Astrocyte of the cerebellum (primary cell): ENCODE measurements around the gene CCDC57.

Experiments used
- DNase-seq: peaks from one replicate; pipeline ENCODE4 v3.0.0-alpha.2; 2011; ENCODE audit warnings: low read depth
- H3K4me3 ChIP-seq: 2 replicates; pipeline ENCODE4 v1.5.1; 2011; ENCODE audit warnings: mild to moderate bottlenecking, low read depth, low read length, moderate library complexity
- CTCF ChIP-seq: IDR thresholded peaks from 2 replicates; pipeline ENCODE4 v1.5.1; 2012; ENCODE audit warnings: low read length, low read depth, moderate library complexity, mild to moderate bottlenecking; ENCODE audit errors: missing control alignments
- in situ Hi-C: cut with HindIII; loops from 2 replicates; pipeline ENCODE4 v1.10.0; 2017; ENCODE audit warnings: low sequenced_read_pairs

CCDC57 gene

DNA sequence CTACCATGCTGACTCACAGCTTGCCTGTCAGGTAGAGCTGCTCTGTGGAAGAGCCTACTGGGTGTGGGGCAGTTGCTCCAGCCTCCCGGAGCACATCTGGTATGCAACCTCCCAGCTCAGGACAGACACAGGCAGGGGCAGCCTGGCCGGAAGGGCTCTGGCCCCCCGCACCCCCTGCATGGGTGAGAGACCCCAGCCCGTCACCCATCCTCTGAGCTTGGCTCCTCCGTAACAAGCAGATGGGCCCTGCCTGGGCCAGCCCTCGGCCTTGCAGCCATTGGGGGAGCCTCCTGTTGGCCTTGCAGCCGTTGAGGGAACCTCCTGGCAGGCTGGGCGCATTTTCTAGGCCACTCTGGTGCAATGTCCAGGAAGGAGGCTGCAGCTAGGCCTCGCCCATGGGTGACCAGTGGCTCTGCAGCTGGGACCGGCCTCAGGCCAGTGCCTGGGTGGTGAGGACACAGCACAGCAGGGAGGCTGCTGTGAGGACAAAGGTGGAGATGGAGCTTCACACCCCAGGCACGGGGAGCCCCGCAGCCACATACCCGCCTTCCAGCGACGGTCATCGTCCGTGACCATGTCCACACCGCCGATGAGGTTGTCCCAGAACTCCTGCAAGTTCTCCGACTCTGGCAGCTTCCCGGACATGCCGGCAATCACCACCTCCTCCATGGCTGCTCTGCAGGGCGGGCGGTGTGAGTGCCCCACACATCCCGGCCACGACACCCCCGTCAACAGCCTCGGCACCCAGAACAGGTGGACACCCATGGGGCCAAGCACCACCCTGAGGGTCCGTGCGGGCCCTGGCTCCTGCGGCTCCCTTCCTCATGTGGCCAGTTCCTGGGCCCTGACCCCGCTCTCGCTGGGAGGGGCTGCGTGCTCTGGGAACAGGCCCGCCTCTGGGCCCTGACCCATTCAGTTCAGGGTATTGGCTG, 116.6 kb downstream of the CCDC57 start:
- in situ Hi-C loops = no loop called here
- TF ChIP-seq CTCF = no peak
- peak overlapping the region; percentile 61 for H3K4me3 ChIP-seq
- DNase-seq = no peak

DNA sequence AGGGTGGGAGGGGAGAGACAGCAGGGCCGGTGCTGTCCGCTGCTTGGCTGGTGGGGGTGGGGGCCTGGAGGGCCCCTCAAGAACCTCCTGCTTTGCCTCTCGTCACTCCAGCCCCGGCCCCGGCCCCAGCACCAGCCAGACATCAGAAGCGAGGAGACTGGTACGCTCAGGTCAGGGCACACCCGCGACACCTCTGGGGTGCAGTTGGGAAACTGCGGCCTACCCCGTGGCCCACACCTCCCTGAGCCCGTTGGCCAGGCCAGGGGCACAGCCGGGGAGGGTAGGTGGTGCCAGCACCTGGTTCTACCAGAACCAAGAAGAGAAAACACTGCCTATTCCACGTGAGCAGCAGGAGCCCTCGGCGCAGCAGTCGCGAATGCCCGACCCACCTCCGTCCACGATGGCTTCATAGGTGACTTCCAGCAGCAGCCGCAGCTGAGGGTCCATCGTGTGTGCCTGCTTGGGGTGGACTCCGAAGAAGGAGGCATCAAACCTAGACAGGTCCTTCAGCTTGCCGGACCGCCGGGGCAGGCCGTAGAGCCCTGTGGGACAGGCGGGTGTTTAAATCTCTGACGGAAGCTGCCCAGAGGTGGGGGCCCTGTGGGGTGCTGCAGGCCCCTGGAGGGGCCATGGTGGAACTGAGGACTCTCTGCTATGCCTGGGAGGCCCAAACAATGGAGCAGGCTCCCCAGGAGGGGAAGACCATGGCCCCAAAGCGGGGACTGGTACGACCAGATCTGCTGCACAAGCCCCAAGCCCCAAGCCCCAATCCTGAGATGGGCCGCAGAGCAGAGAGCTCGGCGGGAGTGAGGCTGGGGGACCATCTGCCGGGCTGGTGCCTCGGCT, 117.5 kb downstream of the CCDC57 start:
- DNase-seq = no peak
- TF ChIP-seq CTCF = no peak
- in situ Hi-C loops = no loop called here
- H3K4me3 ChIP-seq = peak overlapping the region; percentile 61

- in situ Hi-C loops = no loop called here
- no peak for DNase-seq
- TF ChIP-seq CTCF = no peak
- no peak overlapping the region for H3K4me3 ChIP-seq
Measured at GRCh38 chr17:82092995-82093751, 119.5 kb downstream of the CCDC57 start.

GRCh38 chr17:82092628-82092994, 120.0 kb downstream of the CCDC57 start:
- no peak overlapping the region for H3K4me3 ChIP-seq
- in situ Hi-C loops = no loop called here
- no peak for TF ChIP-seq CTCF
- DNase-seq = no peak

DNA sequence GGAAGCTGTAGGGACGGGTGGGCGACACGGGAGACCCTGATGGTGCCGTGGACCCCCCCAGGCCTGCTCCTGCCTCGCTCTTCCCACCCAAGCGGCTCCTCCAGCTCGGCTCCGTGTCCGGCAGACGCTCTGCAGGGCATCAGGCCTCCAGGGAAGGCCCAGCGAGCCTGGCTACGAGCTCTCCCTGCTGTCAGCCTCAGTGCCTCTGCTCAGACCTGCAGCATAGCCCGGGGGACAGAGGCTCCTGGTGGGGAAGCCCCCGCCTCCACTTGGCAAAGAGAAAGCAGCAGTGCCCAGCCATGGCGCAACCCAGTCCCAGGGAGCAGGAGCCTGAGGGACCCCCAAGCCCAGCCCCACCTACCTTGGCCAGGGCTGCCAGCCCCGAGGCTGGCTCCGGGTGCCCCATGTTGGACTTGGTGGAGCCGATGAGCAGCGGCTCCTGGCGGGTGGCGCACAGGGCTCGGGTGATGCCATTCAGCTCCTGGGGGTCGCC, 120.5 kb downstream of the CCDC57 start:
- no peak overlapping the region for H3K4me3 ChIP-seq
- no peak for TF ChIP-seq CTCF
- in situ Hi-C loops = no loop called here
- no peak for DNase-seq
